GM19467 (cell line): ENCODE results near the gene KRT37.
"Not testable (repeated sequence)": the region's sequence is repeated elsewhere in the genome, so short reads cannot be mapped to it uniquely, and the experiment has no call there.

ENCODE experiments used
- ATAC-seq: cut with Tn5 transposase; IDR thresholded peaks from one replicate; pipeline ENCODE4 v1.9.1; 2021; ENCODE audit warnings: mild to moderate bottlenecking, moderate library complexity; ENCODE audit not compliant: unreplicated experiment

KRT37 gene

GRCh38 chr17:41407226-41407625, 17.2 kb downstream of the KRT37 start:
- no peak for ATAC-seq

- no peak for ATAC-seq
Measured at GRCh38 chr17:41406205-41406604, 18.2 kb downstream of the KRT37 start.

GRCh38 chr17:41404024-41404671, 20.2 kb downstream of the KRT37 start:
- ATAC-seq = no peak

- no peak for ATAC-seq
Measured at GRCh38 chr17:41403404-41404023, 20.9 kb downstream of the KRT37 start.

- ATAC-seq = no peak
Measured at GRCh38 chr17:41402161-41402560, 22.2 kb downstream of the KRT37 start.

GRCh38 chr17:41396996-41397660, 27.3 kb downstream of the KRT37 start, which contains the start of gene KRT31:
KRT31 (minus strand) TSS chr17:41397608; CDS start chr17:41397539, 69 bp downstream.
- no peak for ATAC-seq

- no peak for ATAC-seq
Measured at GRCh38 chr17:41396340-41396739, 28.0 kb downstream of the KRT37 start.

GRCh38 chr17:41395611-41396010, 28.8 kb downstream of the KRT37 start:
- no peak for ATAC-seq

- ATAC-seq = not testable (repeated sequence)
Measured at GRCh38 chr17:41395044-41395443, 29.3 kb downstream of the KRT37 start.

GRCh38 chr17:41394254-41394996, 30.0 kb downstream of the KRT37 start:
- no peak for ATAC-seq

- ATAC-seq = no peak
Measured at GRCh38 chr17:41393826-41394225, 30.6 kb downstream of the KRT37 start.

GRCh38 chr17:41393294-41393693, 31.1 kb downstream of the KRT37 start:
- ATAC-seq = no peak

GRCh38 chr17:41392278-41392677, 32.1 kb downstream of the KRT37 start:
- no peak for ATAC-seq

- ATAC-seq = no peak
Measured at GRCh38 chr17:41391535-41391934, 32.9 kb downstream of the KRT37 start.

GRCh38 chr17:41390411-41390938, 33.9 kb downstream of the KRT37 start:
- no peak for ATAC-seq

- no peak for ATAC-seq
Measured at GRCh38 chr17:41387670-41388069, 36.7 kb downstream of the KRT37 start.

- ATAC-seq = no peak
Measured at GRCh38 chr17:41386227-41386626, 38.2 kb downstream of the KRT37 start.

- no peak for ATAC-seq
Measured at GRCh38 chr17:41383690-41384089, 40.7 kb downstream of the KRT37 start.

- no peak for ATAC-seq
Measured at GRCh38 chr17:41382394-41382793, 42.0 kb downstream of the KRT37 start.

GRCh38 chr17:41381943-41382342, 42.4 kb downstream of the KRT37 start, which contains the start of gene KRT34:
KRT34 (minus strand) TSS chr17:41382306; CDS start chr17:41382246, 60 bp downstream.
- not testable (repeated sequence) for ATAC-seq

- ATAC-seq = not testable (repeated sequence)
Measured at GRCh38 chr17:41380091-41380490, 44.3 kb downstream of the KRT37 start.
